HG03439 (cell line): Measurements from ENCODE around the gene HSPA9.

Experiments used
- ATAC-seq: cut with Tn5 transposase; IDR thresholded peaks from one replicate; pipeline ENCODE4 v1.9.1; 2021; ENCODE audit warnings: mild to moderate bottlenecking, moderate library complexity; ENCODE audit not compliant: unreplicated experiment

HSPA9 gene

DNA sequence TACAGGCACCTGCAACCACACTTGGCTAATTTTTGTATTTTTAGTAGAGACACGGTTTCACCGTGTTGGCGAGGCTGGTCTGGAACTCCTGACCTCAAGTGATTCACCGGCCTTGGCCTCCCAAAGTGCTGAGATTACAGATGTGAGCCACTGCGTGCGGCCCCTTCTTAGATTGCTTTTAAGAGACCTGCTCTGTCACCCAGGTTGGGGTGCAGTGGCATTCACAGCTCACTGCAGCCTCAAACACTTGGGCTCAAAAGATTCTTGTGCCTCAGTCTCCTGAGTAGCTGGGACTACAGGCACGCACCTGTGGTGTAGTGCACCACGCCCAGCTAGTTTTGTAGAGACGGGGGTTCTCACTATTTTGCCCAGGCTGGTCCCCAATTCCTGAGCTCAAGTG, 11.0 kb downstream of the HSPA9 start:
- ATAC-seq: no peak

DNA sequence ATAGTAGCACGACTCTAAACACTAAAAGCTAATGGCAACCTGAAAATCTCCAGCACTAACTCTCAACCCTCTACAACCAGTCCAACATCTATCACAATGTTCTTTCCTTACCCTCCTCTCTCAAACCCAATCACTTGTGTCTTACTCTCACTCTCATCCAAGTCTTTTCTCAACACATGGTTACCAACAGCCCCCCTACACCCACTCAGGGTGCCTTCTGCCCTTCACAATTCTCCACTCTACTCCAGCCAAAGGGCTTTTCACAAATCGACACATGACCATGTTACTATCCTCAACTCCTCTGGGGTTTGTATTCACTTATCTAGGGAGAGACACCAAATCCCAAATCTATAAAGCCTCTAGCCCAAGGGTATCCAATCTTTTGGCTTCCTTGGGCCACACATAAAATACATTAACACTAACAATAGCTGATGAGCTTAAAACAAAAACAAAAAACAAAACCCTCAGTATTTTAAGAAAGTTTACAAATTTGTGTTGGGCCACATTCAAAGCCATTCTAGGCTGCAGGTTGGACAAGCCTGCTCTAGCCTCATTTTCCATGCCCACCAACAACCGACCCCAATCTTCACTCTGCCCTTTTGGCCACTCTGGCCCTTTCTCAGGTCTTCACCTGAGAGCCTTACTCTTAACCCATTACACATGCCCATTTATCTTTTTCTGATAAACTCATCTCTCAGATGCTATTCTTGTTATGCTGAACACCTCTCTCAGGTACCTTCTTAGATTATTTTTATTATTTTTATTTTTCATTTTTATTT, 11.7 kb downstream of the HSPA9 start:
- no peak for ATAC-seq

DNA sequence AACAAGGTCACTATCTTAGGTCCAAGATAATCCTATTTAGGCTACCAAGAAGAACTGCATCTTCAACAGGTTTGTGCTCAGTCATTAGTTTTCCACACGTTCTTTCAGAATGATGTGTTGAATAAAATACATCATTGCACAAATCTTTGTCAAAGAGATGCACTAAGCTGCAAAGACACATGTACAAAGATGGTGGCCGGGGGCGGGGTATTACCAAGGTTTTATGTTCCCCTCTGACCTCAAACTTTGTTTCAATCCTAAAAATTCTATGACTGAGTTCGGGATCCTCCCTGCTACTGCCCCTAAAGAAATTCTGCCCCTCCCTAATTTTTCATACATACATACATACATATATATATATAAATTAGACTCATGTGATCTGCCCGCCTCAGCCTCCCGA, 14.2 kb downstream of the HSPA9 start:
- no peak for ATAC-seq

DNA sequence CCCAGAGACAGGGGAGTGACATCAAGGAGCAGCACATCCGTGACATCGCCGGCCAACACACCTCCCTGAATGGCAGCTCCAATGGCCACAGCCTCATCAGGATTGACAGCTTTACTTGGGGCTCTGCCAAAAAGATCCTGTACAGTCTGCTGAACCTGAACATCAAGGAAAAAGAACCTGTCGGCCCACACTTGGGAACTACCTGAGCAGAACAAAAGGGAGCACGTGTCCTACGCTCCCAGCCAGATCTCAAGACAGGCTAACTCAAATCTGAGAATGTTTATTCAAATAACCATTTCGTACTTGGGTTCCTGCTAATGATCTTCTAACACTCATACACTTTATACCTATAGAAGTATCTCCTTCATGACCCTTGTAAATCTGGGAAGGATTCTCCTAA, 15.3 kb downstream of the HSPA9 start:
- ATAC-seq: no peak

DNA sequence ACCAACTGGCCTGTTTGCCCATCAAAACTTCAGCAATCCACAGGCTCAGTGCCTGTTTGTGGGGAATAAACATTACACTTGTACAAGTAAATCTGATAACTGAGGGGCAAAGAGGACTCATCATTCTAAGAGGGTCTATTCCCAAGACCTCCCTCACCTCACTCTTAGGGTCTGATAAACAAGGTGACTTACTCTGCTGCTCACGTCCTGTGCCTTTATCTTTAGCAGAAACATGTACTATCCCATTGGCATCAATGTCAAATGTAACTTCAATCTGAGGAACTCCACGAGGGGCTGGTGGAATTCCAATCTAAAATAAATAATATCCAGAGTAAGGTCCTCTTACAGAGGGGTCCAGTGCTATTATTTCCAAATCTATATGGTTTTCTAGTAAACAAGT, 17.5 kb downstream of the HSPA9 start:
- no peak for ATAC-seq

DNA sequence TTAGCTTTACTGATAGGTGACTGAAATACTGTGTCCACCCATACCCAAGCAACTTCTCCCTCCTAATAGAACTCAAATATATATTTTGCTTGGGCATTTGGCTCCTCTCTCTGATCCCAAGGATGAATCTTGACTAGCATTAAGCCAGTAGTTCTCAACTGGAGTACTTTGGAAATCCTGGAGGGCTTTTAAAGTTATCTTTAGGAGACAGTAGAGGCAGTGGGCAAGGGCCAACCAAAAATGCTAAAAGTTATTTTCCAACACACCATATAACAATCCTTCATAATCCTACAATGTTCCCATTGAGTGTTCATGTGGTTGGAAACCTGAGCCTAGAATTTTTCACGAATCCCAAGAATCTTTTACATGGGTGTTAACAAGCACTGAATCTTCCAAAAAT, 21.1 kb downstream of the HSPA9 start:
- no peak for ATAC-seq

DNA sequence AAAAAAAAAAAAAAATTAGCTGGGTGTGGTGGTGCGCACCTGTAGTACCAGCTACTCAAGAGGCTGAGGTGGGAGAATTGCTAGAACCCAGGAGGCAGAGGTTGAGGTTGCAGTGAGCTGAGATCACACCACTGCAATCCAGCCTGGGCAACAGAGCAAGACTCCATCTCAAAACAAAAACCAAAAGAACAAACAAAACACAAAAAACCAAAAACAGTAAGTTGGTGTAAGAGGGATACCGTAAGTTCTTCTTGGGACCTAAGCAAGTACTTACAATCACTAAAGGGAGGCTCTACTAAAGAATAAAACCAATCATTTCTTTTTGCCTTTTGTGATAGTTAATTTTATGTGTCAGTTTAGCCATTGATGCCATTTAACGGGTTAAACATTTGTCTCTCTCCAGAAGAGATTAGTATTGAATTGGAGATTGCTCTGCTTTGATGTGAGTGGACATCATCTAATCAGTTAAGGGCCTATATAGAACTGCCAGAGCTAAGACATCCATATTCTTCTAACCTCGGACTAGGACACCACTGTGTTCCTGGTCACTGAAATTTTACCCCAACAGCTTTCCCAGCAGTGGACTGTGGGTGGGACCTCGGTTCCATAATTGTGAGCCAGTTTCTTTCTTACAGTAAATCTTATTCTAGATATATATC, 21.6 kb downstream of the HSPA9 start:
- no peak for ATAC-seq

DNA sequence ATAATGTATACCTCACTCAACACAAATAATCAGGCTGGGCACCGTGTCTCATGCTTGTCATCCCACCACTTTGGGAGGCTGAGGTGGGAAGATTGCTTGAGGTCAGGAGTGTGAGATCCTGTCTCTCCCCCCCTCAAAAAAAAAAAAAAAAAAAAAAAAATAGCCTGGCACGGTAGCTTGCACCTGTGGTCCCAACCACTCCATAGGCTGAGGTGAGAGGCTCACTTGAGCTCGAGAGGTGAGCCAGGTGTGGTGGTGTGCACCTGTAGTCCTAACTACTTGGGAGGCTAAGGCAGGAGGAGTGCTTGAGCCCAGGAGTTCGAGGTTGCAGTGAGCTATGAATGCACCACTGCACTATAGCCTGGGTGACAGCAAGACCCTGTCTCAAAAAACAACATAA, 22.5 kb downstream of the HSPA9 start:
- no peak for ATAC-seq

DNA sequence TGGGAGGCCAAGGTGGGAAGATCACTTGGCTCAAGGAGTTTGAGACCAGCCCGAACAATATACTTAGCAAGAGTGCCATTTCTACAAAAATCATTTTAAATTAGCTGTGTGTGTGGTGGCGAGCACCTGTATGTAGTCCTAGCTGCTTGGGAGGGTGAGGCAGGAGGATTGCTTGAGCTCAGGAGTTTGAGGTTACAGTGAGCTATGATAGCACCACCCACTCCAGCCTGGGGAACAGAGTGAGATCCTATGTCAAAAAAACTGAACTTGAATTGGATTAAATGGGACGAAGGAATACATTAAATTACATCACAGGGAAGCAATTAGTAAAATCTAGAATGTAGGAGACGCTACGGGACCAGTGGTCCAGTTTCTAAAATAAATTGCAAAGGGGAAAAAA, 25.8 kb downstream of the HSPA9 start:
- ATAC-seq: no peak

DNA sequence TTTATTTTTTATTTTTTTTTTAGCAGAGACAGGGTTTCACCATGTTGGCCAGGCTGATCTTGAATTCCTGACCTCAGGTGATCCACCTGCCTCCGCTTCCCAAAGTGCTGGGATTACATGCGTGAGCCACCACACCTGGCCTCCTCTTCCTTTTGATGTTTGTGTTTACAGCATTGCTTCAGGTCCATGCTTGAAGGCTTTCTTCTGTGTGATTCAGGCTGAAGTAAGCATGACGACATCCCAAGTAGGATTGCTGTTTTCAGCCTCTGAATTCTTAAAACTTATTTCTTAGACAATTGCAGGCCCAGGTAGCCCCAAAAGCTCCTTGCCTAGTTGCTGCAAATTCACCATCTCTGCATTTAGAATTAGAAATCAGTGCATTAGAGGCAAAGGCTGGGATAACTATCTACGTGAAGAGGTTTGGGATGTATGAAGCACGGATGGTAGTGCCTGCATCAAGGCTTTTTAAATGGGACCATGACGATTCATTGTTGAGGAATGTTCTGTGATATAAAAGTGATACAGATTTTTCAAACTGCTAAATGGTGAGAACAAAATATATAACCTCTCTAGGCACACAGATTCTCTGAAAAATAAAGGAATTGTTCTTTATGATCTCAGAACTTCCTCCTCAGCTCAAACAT, 29.2 kb downstream of the HSPA9 start:
- no peak for ATAC-seq

DNA sequence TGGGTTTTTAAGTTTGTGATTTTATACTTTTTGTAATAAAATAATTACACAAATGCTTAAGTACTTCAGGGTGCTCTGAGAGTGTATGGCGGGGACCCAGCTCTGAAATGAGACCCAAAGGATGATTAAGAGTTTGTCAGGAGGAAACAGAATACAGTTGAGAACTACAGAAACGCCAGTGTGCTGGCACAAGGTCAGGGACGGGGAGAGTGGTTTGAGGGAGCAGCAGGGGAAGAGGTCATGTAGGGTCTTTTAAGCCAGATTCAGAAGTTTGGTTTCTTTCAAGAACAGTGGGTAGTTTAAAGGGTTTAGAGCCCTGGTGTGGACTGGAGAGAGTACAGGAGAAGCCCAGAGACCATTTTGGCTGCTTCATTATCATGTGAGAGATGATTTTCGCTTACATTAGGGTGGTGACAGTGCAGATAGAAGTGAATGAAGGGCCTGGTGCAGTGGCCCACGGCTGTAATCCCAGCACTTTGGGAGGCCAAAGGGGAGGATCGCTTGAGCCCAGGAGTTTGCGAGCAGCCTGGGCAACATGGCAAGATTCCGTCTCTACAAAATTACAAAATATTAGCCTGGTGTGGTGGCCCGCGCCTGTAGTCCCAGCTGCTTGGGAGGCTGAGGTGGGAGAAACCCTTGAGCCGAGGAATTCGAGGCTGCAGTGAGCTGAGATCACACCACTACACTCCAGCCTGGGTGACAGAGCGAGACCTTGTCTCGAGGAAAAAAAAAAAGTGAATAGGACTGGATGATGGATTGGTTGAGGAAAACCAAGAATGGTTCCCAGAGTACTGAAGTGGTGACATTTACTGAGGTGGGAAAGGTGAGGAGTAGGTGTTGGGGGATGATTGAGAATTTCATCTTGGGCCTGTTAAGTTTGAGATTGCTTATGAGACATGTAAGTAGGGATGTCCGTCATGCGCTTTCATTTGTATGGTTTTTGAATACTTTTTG, 30.7 kb downstream of the HSPA9 start:
- ATAC-seq: no peak

DNA sequence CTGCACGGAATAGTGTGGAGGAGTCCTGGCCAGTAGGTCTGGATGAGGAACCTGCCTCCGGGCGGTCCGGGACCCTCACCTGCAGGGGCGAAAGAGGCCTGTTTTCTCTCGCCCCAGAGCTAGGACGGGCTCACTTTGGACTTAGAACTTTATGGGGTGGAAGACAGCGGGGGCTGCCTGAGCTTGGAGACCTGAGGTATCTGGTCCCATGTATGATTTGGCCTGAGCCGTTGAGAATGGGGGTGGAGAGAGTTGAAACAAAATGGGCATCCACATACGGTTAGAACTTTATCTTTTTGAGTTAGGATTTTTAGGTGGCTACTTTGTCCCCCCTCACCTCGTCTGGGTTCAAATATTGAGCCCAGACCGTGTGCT, 31.5 kb downstream of the HSPA9 start:
- ATAC-seq: peak; percentile 46

DNA sequence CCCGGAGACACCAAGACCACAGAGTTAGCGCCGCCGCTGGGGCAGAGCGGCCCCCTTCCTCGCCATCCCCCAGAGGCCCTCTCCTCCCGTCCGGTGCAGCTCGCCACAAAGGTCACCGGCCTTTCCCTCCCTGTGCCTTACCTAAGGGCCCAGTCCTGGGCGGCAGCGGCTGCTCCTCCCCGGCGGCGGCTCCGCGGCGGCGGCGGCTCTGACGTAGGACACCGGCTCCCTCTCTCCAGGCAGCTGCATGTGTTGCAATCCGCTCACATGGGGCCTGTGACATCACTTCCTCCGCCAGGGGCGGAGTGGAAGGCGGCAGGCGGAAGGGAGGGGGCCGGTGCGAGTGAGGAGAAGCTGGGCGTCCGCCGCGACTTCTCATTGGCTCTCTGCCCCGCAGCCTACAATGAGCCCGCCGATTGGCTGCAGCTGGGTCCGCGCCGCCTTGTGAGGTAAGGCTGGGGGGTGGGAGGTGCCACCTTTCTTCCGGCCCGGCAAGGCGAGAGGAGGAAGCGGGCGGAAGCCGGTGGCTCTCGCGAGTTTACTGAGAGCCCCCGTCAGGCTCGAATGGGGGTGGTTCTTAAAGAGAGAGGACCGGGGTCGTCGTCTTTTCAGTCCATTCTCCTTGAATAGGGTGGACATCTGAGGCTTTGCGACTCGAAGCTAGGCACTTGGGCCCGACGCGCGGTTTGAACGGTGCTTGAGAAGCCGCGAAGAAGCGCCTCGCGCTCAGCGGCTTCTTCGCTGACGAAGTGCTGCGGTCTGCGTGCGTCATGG, 32.1 kb downstream of the HSPA9 start, which contains the start of gene ETF1:
ETF1 (minus strand) TSS at position 281 of the 774 bp plus-strand sequence. CDS start 318 bp downstream, outside the sequence.
- ATAC-seq: peak; percentile 94

DNA sequence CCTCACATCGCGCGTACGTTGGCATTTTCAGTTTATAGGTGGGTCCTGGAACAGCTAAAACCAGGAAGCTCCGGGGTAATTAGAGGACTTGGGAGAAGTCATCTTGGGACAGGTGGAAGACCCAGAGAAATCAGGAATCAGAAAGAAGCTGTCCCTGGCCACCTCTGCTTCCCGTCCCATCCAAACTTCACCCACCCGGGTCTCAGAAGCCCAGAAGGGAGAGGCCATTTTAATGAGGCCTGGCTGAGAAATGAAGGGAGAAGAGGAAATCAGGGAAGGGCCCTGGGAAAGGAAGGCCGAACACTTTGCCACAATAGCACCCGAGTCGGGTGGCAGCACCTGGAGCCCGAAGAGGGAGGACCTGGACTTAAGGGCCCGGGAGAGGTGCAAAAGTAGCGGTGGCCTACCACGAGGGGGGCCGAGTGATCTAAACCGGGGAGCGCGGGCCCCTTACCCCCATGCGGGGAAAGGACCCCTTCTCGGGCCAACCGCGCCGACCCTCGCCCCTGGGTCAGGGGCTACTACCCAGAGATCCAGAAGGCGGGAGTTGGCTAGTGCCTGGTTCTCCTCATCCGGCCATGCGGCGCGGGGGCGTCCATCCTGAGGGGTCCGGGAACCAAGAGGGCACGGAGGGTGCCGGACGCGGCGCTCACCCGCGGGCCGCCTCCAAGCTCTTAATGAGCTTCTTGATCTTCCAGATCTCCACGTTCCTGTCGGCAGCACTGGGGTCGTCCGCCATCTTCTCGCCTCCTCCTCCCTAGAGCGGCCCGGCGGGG, 32.8 kb downstream of the HSPA9 start:
- ATAC-seq: peak; percentile 0

DNA sequence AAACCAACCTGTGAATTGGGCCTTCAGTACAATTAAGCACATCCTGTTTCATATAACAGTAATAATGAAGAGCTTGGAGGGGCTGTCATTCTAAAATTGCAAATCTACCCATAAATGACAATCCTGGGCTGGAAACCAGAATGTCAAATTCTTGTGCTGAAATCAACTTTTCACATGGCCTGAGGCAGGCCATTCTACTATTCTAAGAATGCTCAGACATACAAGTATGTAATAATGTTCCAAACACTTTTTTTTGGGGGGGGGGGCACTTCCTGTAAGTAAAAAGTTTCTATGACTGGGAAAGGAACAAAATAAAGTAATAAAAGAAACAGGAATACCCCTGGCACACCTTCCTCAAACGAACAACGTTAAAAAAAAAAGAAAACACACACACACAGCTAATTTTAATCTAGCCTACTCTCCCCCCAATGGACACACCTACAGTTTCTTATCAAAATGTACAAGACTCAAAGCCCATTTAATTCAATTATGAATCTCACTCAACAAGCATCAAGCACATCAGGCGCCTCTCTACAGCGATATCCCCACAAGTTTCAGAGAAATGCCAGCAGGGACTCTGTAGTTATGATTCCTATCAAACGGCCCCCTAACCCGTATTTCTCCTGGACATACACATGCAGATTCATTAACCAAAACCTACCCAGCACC, 33.6 kb downstream of the HSPA9 start:
- no peak for ATAC-seq

DNA sequence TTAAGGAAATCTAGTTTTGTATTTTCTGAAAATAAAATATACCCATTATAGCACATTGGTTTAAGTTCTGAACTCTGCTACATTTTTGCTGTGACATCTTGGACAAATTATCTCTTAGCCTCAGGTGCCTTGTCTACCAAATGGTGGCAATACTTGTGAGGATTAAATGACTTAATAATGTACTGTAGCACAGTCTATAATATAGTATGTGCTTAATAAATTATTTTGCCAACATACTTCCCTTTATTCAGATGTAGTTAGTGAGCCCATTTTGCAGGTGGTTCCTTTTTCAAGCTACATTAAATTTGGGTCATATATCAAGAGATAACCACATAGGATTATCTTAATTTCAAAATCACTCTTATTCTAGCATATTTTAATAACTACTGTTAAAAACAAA, 35.4 kb downstream of the HSPA9 start:
- no peak for ATAC-seq

DNA sequence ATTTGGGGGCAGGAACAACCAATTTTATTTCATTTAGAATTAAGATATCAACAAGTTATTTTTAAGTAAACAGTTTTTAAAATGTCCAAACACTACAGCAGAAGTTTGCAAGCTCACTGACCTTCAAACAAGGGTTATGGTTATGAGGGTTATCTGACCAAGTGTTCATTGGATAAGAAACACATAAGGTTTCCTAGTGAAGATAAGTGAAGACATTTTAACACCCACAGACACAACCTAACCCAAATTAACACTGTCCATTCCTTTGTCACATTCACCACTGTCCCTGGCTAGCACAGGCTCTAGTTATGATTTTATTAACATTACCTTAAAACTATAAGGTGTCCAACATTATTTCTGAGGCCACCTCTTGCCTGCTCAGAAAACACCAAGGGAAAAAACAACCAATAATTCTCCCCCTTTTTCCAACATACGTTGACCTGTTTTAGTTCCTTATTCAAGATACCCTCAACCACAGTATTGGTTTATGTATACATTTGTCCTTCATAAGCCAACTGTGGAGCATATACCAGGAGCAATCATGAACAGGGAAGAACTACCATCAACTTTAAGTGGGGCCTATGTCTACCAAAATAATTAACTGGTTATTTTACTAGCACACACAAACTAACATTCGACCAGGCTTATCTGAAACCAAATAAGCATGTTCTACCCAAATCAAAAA, 36.1 kb downstream of the HSPA9 start:
- no peak for ATAC-seq

DNA sequence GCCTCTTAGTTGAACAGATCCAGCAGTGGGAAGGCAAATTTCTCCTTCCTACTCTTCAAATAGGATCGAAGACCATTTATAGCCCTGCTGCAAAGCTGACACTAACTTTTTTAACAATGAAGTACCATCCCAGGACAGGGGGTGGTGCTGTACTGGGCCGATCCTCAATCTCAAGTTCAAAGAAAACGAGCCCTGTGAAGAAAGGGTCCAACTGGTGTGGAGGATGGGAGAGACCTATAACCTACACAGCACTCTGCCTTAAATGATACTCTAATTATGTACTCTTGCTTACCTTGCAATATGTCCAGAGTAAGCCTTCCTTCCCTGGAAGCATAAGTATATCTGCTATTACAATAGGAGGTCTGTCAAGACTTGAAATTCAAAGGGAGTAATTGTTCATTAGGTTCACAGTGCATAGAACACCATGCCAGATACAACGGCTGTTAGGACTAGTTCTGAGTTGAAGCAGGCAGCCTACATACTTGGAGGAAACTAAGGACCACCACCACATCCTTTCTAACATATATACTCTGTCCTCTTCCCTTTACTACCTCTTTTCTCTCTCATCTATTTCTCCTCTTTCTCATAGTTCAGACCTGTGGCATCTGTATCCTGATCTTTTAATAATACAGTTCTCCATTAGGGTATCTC, 38.4 kb downstream of the HSPA9 start:
- ATAC-seq: no peak
